Fibroblast of the aortic adventitia (primary cell): ENCODE results near the gene SPA17. TPM values are rescaled to one million over a fixed set of nuclear protein-coding genes. Genes with fewer than 3 reads are reported as not detected.
A peak's percentile ranks its signal among the peaks of the same experiment; 100 is the strongest.

Experiments
- DNase-seq: peaks from one replicate; pipeline ENCODE4 v3.0.0-alpha.2; 2010; ENCODE audit warnings: low read depth
- H3K4me3 ChIP-seq: 2 replicates; pipeline ENCODE4 v1.5.1; 2011; ENCODE audit warnings: low read depth, mild to moderate bottlenecking, control low read depth, low read length, moderate library complexity
- CTCF ChIP-seq: IDR thresholded peaks from 2 replicates; pipeline ENCODE4 v1.5.1; 2011; ENCODE audit warnings: mild to moderate bottlenecking, low read length, control low read depth, inconsistent platforms; ENCODE audit not compliant: insufficient read depth
- total RNA-seq: library from RNA; depleted of rRNA; stranded (reverse); fragments of >200 nt; gene quantifications from 2 replicates; pipeline ENCODE4 v1.2.3, GENCODE V29; 2012; ENCODE audit warnings: low replicate concordance

SPA17 gene
- total RNA-seq, 1 donor = 9.1 TPM

DNA sequence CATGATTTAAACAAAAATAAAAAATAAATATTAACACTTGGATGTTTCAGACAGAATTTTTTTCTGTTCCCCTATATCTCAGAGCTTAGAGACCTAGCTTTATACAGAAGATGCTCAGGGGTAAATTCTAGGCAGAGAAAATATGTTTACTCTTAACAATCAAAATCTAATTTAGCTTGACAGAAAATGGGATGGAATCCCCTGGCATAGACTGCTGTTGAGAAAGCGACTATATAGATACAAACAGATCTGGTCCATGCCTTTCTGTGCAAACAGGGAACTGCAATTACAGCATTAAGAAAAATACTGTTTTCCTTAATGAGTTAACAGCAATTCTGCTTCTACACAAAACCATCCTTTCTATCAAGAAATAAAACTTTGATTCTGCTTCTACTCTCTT, 14.7 kb upstream of the SPA17 start:
- H3K4me3 ChIP-seq = no peak overlapping the region
- TF ChIP-seq CTCF = no peak
- no peak for DNase-seq

DNA sequence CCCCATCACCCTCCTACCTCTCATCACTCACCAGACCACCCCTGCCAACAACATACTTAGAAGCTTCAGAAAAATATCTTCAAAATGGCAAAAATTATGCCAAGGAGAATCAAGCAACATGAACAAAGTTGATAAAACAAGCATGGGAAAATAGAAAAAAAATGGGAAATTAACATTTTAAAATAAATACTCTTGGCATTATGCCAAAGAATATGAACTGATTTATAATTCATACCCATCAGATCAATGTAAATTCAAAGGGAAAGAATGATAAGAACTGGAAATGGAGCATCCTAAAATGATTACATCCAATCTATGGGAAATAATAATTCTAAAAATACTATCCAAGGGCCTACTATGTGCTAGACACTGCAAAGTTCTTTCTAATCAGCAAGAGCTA, 12.2 kb upstream of the SPA17 start:
- DNase-seq = no peak
- no peak for TF ChIP-seq CTCF

GRCh38 chr11:124662106-124662505, 11.6 kb upstream of the SPA17 start:
- no peak overlapping the region for H3K4me3 ChIP-seq
- TF ChIP-seq CTCF = no peak
- DNase-seq = no peak

More for the DNA sequence above, 12.2 kb upstream of the SPA17 start:
- no peak overlapping the region for H3K4me3 ChIP-seq

DNA sequence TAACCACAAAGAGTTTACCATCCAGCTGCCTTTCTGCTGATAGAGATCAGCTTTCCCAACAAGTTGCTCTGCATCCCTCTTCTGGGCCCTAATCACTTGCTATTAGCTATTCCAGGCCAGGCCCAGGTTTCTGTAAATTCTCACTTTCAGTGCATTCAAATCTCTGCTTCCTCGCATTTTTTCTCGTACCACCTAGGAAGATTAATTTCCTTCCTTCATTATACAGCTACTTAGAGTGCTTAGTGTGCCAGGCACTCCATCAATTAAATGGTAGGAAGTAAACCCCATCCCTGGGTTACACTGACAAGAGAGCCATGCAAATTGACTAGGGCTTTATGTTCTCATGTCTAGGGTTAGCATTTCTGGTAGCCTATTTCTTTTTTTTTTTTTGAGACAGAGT, 9.8 kb upstream of the SPA17 start:
- no peak for DNase-seq
- no peak overlapping the region for H3K4me3 ChIP-seq
- TF ChIP-seq CTCF = no peak

GRCh38 chr11:124667601-124668000, 6.1 kb upstream of the SPA17 start:
- TF ChIP-seq CTCF = no peak
- no peak overlapping the region for H3K4me3 ChIP-seq
- DNase-seq = no peak

GRCh38 chr11:124669193-124669592, 4.5 kb upstream of the SPA17 start:
- peak; percentile 81 for TF ChIP-seq CTCF
- H3K4me3 ChIP-seq = no peak overlapping the region
- peak; percentile 68 for DNase-seq

- no peak overlapping the region for H3K4me3 ChIP-seq
- DNase-seq = peak; percentile 31
- no peak for TF ChIP-seq CTCF
Observed at GRCh38 chr11:124670732-124671131, 3.0 kb upstream of the SPA17 start.
